GM12892 (cell line): Measurements from ENCODE around the gene MACROD2.

Source experiments
- DNase-seq: peaks from one replicate; pipeline ENCODE4 v3.0.0; 2011; ENCODE audit not compliant: insufficient read length
- FAIRE-seq: peaks from 2 replicates; lab custom pipeline; 2011; peaks lifted over from hg19 to GRCh38; lab: Jason Lieb, UNC
- POLR2A ChIP-seq: IDR thresholded peaks from 2 replicates; pipeline ENCODE4 v1.6.1; 2011; ENCODE audit warnings: low read depth, low read length, control low read depth
- POLR2AphosphoS5 ChIP-seq: IDR thresholded peaks from 2 replicates; pipeline ENCODE4 v1.6.1; 2011; ENCODE audit warnings: low read depth, low read length, control low read depth
- TAF1 ChIP-seq: IDR thresholded peaks from 2 replicates; pipeline ENCODE4 v1.6.1; 2011; ENCODE audit warnings: low read depth, mild to moderate bottlenecking, control low read depth, low read length, borderline replicate concordance

MACROD2 gene

DNA sequence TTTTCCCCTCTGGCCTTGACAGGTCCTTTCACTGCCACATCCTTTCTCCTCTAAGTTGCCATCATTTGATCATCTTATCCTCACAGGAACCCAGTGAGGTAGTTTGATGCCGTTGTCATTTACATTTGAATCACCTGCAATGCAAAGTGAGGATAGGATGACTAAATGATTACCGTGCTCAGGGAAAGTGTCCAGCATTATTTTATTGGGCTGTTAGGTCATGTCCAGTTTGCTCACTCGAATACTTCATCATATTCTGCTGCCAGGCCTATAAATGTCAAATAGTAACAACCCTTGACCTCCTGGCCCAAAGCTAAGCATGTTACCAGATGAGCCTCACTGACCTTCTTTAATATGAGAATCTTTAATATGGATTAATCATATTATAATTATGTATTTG, 1410.8 kb downstream of the MACROD2 start:
- FAIRE-seq (no peak), DNase-seq (no peak)
- TF ChIP-seq TAF1, result no peak
- TF ChIP-seq POLR2AphosphoS5, result no peak
- no peak for TF ChIP-seq POLR2A

GRCh38 chr20:15411781-15412180, 1416.5 kb downstream of the MACROD2 start:
- no peak for FAIRE-seq
- DNase-seq, result no peak
- TF ChIP-seq TAF1, result no peak
- TF ChIP-seq POLR2AphosphoS5, result no peak
- no peak for TF ChIP-seq POLR2A

- FAIRE-seq, result no peak
- TF ChIP-seq POLR2AphosphoS5 (no peak), TAF1 (no peak), POLR2A (no peak)
- DNase-seq, result no peak
These were observed 1420.6 kb downstream of the MACROD2 start for GRCh38 chr20:15415908-15416307.

DNA sequence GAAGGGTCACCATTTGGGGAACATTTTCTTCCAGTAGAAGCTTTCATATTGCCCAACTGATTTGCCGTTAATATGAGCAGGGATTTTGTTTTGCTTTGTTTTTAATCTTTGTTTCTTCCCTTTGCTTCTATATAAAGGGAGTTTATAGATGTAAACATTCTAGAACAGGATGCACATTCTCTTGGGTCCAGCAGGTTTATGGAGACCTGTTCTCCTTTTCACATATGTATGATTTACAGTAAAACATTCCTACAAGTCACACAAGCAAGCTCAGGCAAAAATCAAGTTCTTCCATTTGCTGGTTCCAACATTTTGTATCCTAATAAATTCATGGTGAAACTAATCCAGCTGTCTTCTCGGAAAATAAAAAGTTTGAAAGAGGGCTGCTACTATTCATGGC, 1424.5 kb downstream of the MACROD2 start:
- DNase-seq, result no peak
- TF ChIP-seq TAF1 (no peak), POLR2AphosphoS5 (no peak), POLR2A (no peak)
- FAIRE-seq, result no peak

DNA sequence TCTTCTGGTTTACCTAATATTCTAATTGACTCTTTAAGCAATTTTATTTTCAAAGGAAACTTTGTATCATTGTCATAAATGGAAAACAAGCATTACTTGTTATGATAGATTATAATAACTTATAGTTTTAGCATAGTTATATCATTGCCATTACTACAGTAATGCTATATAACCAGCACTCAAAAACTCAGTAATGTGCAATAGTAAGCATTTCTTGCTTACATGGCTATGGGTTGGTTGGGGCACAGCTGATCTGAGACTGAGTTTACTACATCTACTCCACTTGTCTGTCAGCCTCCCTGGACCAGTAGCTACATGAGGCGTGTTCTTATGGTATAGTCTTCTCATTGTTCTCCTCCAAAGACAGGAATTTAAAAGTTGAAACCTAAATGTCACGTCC, 1427.7 kb downstream of the MACROD2 start:
- TF ChIP-seq TAF1 (no peak), POLR2A (no peak), POLR2AphosphoS5 (no peak)
- DNase-seq, result no peak
- no peak for FAIRE-seq

GRCh38 chr20:15439551-15439950, 1444.2 kb downstream of the MACROD2 start:
- TF ChIP-seq POLR2AphosphoS5, result no peak
- TF ChIP-seq TAF1, result no peak
- no peak for TF ChIP-seq POLR2A
- DNase-seq, result no peak
- FAIRE-seq, result no peak

DNA sequence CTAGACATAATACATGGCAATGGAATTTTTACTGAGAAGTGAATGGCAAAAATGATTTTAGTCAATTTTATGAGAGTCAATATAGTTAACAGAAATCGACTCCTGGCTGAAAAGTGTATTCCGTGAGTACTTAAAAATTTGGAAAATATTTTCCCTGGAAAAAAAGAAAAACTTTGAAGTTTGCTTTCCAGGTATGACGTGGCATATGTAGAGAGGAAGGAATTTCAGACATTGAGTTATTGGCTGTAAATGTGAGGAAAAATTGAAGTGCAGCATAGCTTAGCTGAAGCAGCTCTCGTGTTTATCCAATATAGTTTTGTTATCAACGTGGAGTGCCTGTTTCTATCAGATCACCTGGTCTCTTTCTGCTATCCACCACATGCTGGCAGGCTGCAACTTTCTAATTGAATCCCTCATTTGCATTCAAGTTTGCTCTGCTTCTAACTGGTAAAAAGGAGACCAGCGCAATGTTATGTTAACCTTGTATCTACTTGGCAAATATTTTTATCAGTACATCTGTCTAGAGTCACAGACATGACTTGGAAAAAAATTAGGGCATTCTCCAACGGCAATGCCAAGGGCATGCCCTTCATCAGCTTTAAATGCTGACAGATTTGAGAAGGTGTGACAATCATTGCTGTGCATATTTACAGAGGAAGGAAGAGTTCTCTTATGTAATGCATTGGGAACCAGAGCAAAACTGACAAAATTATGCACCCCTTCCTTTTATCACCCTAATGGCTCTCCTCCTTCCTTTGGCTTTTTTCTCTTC, 1444.9 kb downstream of the MACROD2 start:
- DNase-seq, result no peak
- TF ChIP-seq POLR2A (no peak), POLR2AphosphoS5 (no peak), TAF1 (no peak)
- peak; percentile 33 for FAIRE-seq

- TF ChIP-seq POLR2AphosphoS5, result no peak
- TF ChIP-seq TAF1, result no peak
- no peak for TF ChIP-seq POLR2A
- no peak for DNase-seq
- FAIRE-seq, result no peak
These were observed 1449.9 kb downstream of the MACROD2 start for GRCh38 chr20:15445056-15445840.

DNA sequence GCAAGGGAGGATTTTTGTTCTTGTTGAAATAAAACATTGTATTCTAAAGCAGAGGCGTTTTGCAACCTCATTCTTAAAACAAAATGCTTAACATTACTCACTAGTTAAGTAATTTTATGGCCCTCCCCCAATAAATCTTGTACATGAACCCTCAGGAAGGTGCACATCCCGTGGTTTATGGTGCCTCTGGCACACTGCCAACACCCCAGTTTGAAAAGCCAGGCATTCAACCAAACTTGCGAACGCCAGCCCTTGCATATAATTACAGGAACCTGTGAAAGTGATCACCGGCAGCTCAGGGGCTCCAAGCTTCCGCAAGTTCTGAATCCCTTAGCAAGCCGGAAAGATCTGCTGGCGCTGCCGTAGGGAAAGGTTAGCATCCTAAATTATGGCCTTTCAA, 1451.1 kb downstream of the MACROD2 start:
- FAIRE-seq (no peak), DNase-seq (no peak)

GRCh38 chr20:15447549-15447948, 1452.2 kb downstream of the MACROD2 start:
- DNase-seq (no peak), FAIRE-seq (no peak)
- no peak for TF ChIP-seq POLR2AphosphoS5
- TF ChIP-seq POLR2A, result no peak
- no peak for TF ChIP-seq TAF1

More for the DNA sequence above, 1451.1 kb downstream of the MACROD2 start:
- TF ChIP-seq POLR2A (no peak), TAF1 (no peak), POLR2AphosphoS5 (no peak)

DNA sequence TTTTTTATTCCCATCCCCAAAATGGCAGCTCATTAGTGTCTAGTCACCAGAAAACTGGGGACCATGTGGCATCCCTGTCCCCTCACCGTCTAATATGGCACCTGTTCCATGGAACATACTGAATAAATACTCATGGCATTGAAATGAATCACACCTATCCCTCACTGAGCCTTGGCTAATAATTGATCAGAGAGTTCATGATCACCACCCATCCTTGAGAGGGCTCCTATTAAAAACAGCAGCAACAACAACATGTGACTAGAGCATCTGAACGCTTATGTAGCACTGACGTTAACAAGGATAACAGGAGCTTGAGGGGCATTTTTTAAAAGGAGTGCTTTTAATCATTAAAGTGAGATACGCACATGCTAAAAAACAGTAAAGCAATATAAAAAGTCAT, 1453.7 kb downstream of the MACROD2 start:
- FAIRE-seq, result no peak
- TF ChIP-seq TAF1 (no peak), POLR2A (no peak)
- no peak for DNase-seq

- DNase-seq (no peak), FAIRE-seq (no peak)
These were observed 1455.9 kb downstream of the MACROD2 start for GRCh38 chr20:15451241-15451640.

More at GRCh38 chr20:15451241-15451640, 1455.9 kb downstream of the MACROD2 start:
- TF ChIP-seq TAF1, result no peak
- TF ChIP-seq POLR2A, result no peak
- no peak for TF ChIP-seq POLR2AphosphoS5
